ENCODE data around the gene SEMA3B.
"Not testable (repeated sequence)": the region's sequence is repeated elsewhere in the genome, so short reads cannot be mapped to it uniquely, and the experiment has no call there.

The SEMA3B gene

GRCh38 chr3:50237754-50238548 lies 31.0 kb upstream of the SEMA3B start:
- DNase-seq (ENCODE audit: low read depth), result peak; percentile 71

GRCh38 chr3:50238549-50239026 lies 30.4 kb upstream of the SEMA3B start:
- no peak for DNase-seq (ENCODE audit: low read depth)

- DNase-seq (ENCODE audit: low read depth), result no peak
These were observed 29.3 kb upstream of the SEMA3B start for GRCh38 chr3:50239649-50240048.

- DNase-seq (ENCODE audit: low read depth), result no peak
These were observed 27.8 kb upstream of the SEMA3B start for GRCh38 chr3:50241163-50241562.

GRCh38 chr3:50241713-50242380 lies 27.1 kb upstream of the SEMA3B start:
- no peak for DNase-seq (ENCODE audit: low read depth)

GRCh38 chr3:50242381-50242770 lies 26.6 kb upstream of the SEMA3B start:
- no peak for DNase-seq (ENCODE audit: low read depth)

GRCh38 chr3:50242851-50243542 lies 25.9 kb upstream of the SEMA3B start:
- no peak for DNase-seq (ENCODE audit: low read depth)

- DNase-seq (ENCODE audit: low read depth), result no peak
These were observed 25.4 kb upstream of the SEMA3B start for GRCh38 chr3:50243543-50243895.

GRCh38 chr3:50244813-50245212 lies 24.1 kb upstream of the SEMA3B start:
- not testable (repeated sequence) for DNase-seq (ENCODE audit: low read depth)

- no peak for DNase-seq (ENCODE audit: low read depth)
These were observed 23.6 kb upstream of the SEMA3B start for GRCh38 chr3:50245251-50245745.

GRCh38 chr3:50245831-50246516 lies 23.0 kb upstream of the SEMA3B start:
- peak; percentile 77 for DNase-seq (ENCODE audit: low read depth)

- DNase-seq (ENCODE audit: low read depth), result peak; percentile 93
These were observed 22.4 kb upstream of the SEMA3B start for GRCh38 chr3:50246517-50246954.

GRCh38 chr3:50248387-50248786 lies 20.6 kb upstream of the SEMA3B start:
- DNase-seq (ENCODE audit: low read depth), result no peak

- no peak for DNase-seq (ENCODE audit: low read depth)
These were observed 19.5 kb upstream of the SEMA3B start for GRCh38 chr3:50249457-50249856.

GRCh38 chr3:50250514-50250913 lies 18.4 kb upstream of the SEMA3B start:
- DNase-seq (ENCODE audit: low read depth), result no peak

- peak; percentile 49 for DNase-seq (ENCODE audit: low read depth)
These were observed 17.7 kb upstream of the SEMA3B start for GRCh38 chr3:50251220-50251619.

- DNase-seq (ENCODE audit: low read depth), result no peak
These were observed 14.2 kb upstream of the SEMA3B start for GRCh38 chr3:50254577-50255250.

GRCh38 chr3:50255251-50255615 lies 13.7 kb upstream of the SEMA3B start:
- no peak for DNase-seq (ENCODE audit: low read depth)

- no peak for DNase-seq (ENCODE audit: low read depth)
These were observed 11.7 kb upstream of the SEMA3B start for GRCh38 chr3:50256978-50257890.

- no peak for DNase-seq (ENCODE audit: low read depth)
These were observed 10.8 kb upstream of the SEMA3B start for GRCh38 chr3:50258029-50258680.
